ENCODE results near the gene SPATA6L.

Gene SPATA6L

GRCh38 chr9:4575997-4576396 is 90.3 kb downstream of the SPATA6L start:
- TF ChIP-seq CTCF (conservative IDR thresholded peaks at IDR 0.05) (no peak), ZFX (IDR thresholded peaks at IDR 0.05) (no peak)
- H3K27ac ChIP-seq, result no peak overlapping the region

GRCh38 chr9:4574657-4575243 is 91.5 kb downstream of the SPATA6L start:
- TF ChIP-seq ZFX (IDR thresholded peaks at IDR 0.05), result no peak
- no peak for TF ChIP-seq CTCF (conservative IDR thresholded peaks at IDR 0.05)
- no peak overlapping the region; the same call in 1 of the 2 replicates for H3K27ac ChIP-seq

GRCh38 chr9:4573634-4574389 is 92.5 kb downstream of the SPATA6L start:
- H3K27ac ChIP-seq, result no peak overlapping the region; the same call in 1 of the 2 replicates
- no peak for TF ChIP-seq ZFX (IDR thresholded peaks at IDR 0.05)
- TF ChIP-seq CTCF (conservative IDR thresholded peaks at IDR 0.05), result no peak

- TF ChIP-seq CTCF (conservative IDR thresholded peaks at IDR 0.05) (no peak), ZFX (IDR thresholded peaks at IDR 0.05) (no peak)
- no peak overlapping the region for H3K27ac ChIP-seq
Observed at GRCh38 chr9:4573176-4573575, 93.1 kb downstream of the SPATA6L start.

- H3K27ac ChIP-seq, result no peak overlapping the region
- TF ChIP-seq CTCF (conservative IDR thresholded peaks at IDR 0.05), result no peak
- no peak for TF ChIP-seq ZFX (IDR thresholded peaks at IDR 0.05)
Observed at GRCh38 chr9:4572184-4572826, 94.0 kb downstream of the SPATA6L start.

- TF ChIP-seq CTCF (conservative IDR thresholded peaks at IDR 0.05), result no peak
- no peak for TF ChIP-seq ZFX (IDR thresholded peaks at IDR 0.05)
- no peak overlapping the region for H3K27ac ChIP-seq
Observed at GRCh38 chr9:4569101-4569500, 97.2 kb downstream of the SPATA6L start.

GRCh38 chr9:4567601-4568000 is 98.7 kb downstream of the SPATA6L start:
- no peak overlapping the region for H3K27ac ChIP-seq
- no peak for TF ChIP-seq ZFX (IDR thresholded peaks at IDR 0.05)
- TF ChIP-seq CTCF (conservative IDR thresholded peaks at IDR 0.05), result no peak

Measured in C4-2B (cell line).